Measurements from ENCODE around the gene GPER1. TPM values are rescaled to one million over a fixed set of nuclear protein-coding genes. Genes with fewer than 3 reads are reported as not detected.
A peak's percentile ranks its signal among the peaks of the same experiment; 100 is the strongest.
"Not testable (repeated sequence)": the region's sequence is repeated elsewhere in the genome, so short reads cannot be mapped to it uniquely, and the experiment has no call there.

The GPER1 gene
- total RNA-seq, 3 donors from 2014 or later = 7.9 to 14.7 (median 9.8) TPM

- TF ChIP-seq, protein P1, sequence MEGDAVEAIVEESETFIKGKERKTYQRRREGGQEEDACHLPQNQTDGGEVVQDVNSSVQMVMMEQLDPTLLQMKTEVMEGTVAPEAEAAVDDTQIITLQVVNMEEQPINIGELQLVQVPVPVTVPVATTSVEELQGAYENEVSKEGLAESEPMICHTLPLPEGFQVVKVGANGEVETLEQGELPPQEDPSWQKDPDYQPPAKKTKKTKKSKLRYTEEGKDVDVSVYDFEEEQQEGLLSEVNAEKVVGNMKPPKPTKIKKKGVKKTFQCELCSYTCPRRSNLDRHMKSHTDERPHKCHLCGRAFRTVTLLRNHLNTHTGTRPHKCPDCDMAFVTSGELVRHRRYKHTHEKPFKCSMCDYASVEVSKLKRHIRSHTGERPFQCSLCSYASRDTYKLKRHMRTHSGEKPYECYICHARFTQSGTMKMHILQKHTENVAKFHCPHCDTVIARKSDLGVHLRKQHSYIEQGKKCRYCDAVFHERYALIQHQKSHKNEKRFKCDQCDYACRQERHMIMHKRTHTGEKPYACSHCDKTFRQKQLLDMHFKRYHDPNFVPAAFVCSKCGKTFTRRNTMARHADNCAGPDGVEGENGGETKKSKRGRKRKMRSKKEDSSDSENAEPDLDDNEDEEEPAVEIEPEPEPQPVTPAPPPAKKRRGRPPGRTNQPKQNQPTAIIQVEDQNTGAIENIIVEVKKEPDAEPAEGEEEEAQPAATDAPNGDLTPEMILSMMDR (IDR thresholded peaks at IDR 0.05) = no peak
- intact Hi-C loops (cut with DNase I, micrococcal nuclease) = no loop called here
- DNase-seq = no peak
Measured at GRCh38 chr7:1140476-1141104, 52.7 kb downstream of the GPER1 start.

DNA sequence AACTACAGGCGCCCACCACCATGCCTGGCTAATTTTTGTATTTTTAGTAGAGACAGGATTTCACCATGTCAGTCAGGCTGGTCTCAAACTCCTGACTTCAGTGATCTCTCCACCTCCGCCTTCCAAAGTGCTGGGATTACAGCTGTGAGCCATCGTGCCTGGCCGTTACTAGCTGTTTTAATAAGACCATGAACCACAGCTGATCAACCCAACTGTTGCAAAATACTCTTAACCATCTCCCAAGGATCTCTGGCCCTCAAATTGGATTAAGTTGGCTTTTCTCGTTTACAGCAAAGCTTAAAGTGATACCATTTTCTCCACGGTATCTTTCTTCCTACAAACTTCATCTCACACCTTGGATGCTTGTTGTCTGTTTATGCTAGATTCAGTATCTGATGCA lies 53.7 kb downstream of the GPER1 start:
- H3K4me3 ChIP-seq = no peak overlapping the region
- no peak for DNase-seq
- no peaks in the 10 kb centered on the region for H3K36me3 ChIP-seq (ENCODE audit: low read depth)
- intact Hi-C loops (cut with DNase I, micrococcal nuclease) = no loop called here
- H3K9me3 ChIP-seq = no peaks in the 10 kb centered on the region
- TF ChIP-seq, protein P1 (IDR thresholded peaks at IDR 0.05) = no peak
- ATAC-seq = no peak
- H3K4me1 ChIP-seq (ENCODE audit: low read depth) = peaks cover 9% of the 10 kb centered on the region

More at GRCh38 chr7:1140476-1141104, 52.7 kb downstream of the GPER1 start:
- Histone ChIP-seq H3K4me3 (no peak overlapping the region), H3K9me3 (no peaks in the 10 kb centered on the region), H3K36me3 (ENCODE audit: low read depth) (no peaks in the 10 kb centered on the region), H3K4me1 (ENCODE audit: low read depth) (peaks cover 9% of the 10 kb centered on the region)
- ATAC-seq = no peak

DNA sequence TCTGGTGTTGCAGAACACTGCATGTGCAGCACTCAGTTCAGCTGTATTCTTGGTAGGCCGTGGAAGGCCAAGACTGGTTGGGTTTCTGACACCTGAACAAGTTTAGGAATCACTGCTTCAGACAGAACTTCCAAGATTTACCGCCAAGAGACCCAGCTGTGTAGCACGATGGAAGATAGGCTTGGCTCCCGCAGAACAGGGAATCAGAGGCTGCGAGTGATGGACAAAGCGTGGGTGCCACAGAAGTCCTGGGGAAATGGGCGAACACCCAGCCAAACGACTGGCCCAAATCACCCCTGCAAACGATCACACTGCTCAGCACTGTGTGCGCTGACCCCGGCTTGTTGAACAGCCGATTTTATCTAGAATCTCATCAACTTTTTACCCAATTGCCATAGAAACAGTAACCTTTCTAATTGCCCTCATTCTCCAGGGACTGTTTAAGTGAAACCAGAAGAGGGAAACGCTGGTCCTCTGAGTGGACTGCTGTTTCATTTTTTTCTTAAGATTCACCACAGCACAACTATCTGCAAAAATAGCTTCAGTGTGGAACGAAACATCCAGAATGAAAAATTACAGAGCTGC lies 54.2 kb downstream of the GPER1 start:
- Histone ChIP-seq H3K36me3 (ENCODE audit: low read depth) (no peaks in the 10 kb centered on the region), H3K4me1 (ENCODE audit: low read depth) (peaks cover 6% of the 10 kb centered on the region), H3K9me3 (no peaks in the 10 kb centered on the region), H3K4me3 (no peak overlapping the region)
- intact Hi-C loops (cut with DNase I, micrococcal nuclease) = no loop called here
- TF ChIP-seq, protein P1 (IDR thresholded peaks at IDR 0.05) = no peak
- no peak for ATAC-seq
- peak in 1 of 3 donors; percentile 26 for DNase-seq

DNA sequence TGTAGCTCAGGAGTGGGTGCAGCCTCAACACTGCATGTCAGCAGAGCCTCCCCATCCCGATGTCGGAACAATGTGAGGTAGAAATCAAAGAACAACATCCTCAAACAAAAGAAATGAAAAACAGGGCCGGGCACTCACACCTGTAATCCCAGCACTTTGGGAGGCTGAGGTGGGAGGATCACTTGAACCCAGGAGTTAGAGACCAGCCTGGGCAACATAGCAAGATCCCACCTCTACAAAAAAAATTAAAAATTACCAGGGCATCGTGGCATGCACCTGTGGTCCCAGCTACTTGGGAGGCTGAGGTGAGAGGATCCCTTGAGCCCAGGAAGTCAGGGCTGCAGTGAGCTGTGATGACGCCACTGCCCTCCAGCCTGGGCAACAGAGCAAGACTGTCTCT lies 55.1 kb downstream of the GPER1 start:
- intact Hi-C loops (cut with DNase I, micrococcal nuclease); H3K9me3 ChIP-seq; H3K36me3 ChIP-seq (ENCODE audit: low read depth); H3K4me1 ChIP-seq (ENCODE audit: low read depth); H3K4me3 ChIP-seq; ATAC-seq: not testable (repeated sequence)
- peak in 1 of 3 donors; percentile 2 for DNase-seq

Other genes with a start within 250 kb of the GPER1 start
- 10 to 100 TPM; 36.9 to 48.8 (median 48.2) TPM for gene GET4, start 211.6 kb upstream of the GPER1 start, total RNA-seq
- gene ADAP1, start 133.4 kb upstream of the GPER1 start, total RNA-seq = 100 to 1,000 TPM in 1 of 3 donors, 10 to 100 TPM in 2; 80.7 to 153 (median 98.8) TPM
- 10 to 100 TPM; 14.9 to 20.9 (median 15.8) TPM for gene COX19, start 112.6 kb upstream of the GPER1 start, total RNA-seq
- gene CYP2W1, start 104.9 kb upstream of the GPER1 start, total RNA-seq = 1 to 10 TPM in 2 of 3 donors, under 1 TPM in 1; 0.47 to 2.3 (median 2.1) TPM
- gene GPR146, start 43.6 kb upstream of the GPER1 start, total RNA-seq = 10 to 100 TPM in 1 of 3 donors, 1 to 10 TPM in 2; 3.5 to 13.0 (median 5.7) TPM
- gene ZFAND2A, start 72.1 kb downstream of the GPER1 start, total RNA-seq = 10 to 100 TPM; 39.3 to 49.9 (median 45.3) TPM
- not detected for gene UNCX, start 144.8 kb downstream of the GPER1 start, total RNA-seq